ENCODE results near the gene KDM4F. TPM values are rescaled to one million over a fixed set of nuclear protein-coding genes. Genes with fewer than 3 reads are reported as not detected.

Gene KDM4F
- total RNA-seq, 1 donor from 2014 or later, result not detected

DNA sequence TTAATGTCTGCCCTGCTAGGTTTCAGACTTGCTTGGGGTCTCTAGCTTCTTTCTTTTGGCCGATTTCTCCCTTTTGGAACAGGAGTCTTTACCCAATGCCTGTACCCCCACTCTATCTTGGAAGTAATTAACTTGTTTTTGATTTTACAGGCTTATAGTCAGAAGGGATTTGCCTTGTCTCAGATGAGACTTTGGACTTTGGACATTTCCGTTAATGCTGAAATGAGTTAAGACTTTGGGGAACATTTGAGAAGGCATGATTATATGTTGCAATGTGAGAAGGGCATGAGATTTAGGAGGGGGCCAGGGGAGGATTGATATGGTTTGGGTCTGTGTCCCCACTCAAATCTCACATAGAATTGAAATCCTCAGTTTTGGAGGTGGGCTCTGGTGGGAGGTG is 5.1 kb downstream of the KDM4F start:
- Mint-ChIP-seq H3K27me3 (ENCODE audit: low read depth) (no peaks in the 10 kb centered on the region), H3K36me3 (ENCODE audit: low read depth) (no peaks in the 10 kb centered on the region), H3K9me3 (peaks cover 3% of the 10 kb centered on the region), H3K4me3 (no peak overlapping the region), H3K27ac (ENCODE audit: unreplicated experiment) (no peak overlapping the region), H3K4me1 (no peaks in the 10 kb centered on the region)
- no peak for DNase-seq (ENCODE audit: low read depth, low spot score)
- TF ChIP-seq, protein P1, sequence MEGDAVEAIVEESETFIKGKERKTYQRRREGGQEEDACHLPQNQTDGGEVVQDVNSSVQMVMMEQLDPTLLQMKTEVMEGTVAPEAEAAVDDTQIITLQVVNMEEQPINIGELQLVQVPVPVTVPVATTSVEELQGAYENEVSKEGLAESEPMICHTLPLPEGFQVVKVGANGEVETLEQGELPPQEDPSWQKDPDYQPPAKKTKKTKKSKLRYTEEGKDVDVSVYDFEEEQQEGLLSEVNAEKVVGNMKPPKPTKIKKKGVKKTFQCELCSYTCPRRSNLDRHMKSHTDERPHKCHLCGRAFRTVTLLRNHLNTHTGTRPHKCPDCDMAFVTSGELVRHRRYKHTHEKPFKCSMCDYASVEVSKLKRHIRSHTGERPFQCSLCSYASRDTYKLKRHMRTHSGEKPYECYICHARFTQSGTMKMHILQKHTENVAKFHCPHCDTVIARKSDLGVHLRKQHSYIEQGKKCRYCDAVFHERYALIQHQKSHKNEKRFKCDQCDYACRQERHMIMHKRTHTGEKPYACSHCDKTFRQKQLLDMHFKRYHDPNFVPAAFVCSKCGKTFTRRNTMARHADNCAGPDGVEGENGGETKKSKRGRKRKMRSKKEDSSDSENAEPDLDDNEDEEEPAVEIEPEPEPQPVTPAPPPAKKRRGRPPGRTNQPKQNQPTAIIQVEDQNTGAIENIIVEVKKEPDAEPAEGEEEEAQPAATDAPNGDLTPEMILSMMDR (conservative IDR thresholded peaks at IDR 0.05), result no peak

DNA sequence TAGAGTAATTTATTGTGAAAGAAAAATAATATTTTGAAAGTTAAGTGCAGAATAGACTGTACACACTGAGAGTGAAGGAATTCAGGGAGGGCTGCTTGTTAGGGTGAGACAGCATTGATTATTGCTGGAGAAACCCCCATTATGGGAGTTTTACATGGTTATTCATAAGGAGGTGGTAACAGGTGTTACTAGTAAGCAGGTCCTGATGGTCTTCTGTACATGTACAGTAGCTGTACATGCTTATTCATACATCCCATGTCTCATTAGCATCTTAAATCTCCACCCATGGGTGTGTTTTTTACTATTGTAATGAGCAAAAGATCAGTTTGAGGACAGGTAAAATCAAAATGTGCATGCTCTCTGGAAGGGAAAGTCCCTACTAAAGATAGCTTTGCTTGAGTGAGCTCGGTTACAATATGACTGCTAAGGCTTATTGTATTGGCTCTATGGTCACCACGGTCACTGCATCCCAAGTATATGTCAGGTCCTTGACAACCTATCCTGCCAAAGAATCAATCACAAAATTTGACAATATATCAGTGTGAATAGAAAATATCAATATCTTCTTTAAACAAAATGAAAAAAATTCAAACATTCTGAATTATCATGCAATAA is 6.2 kb downstream of the KDM4F start:
- no peaks in the 10 kb centered on the region for H3K4me1 Mint-ChIP-seq
- H3K27ac Mint-ChIP-seq (ENCODE audit: unreplicated experiment), result no peak overlapping the region
- TF ChIP-seq, protein P1 (conservative IDR thresholded peaks at IDR 0.05), result no peak
- no peak overlapping the region for H3K4me3 Mint-ChIP-seq
- no peaks in the 10 kb centered on the region for H3K36me3 Mint-ChIP-seq (ENCODE audit: low read depth)
- peaks cover 3% of the 10 kb centered on the region for H3K9me3 Mint-ChIP-seq
- no peaks in the 10 kb centered on the region for H3K27me3 Mint-ChIP-seq (ENCODE audit: low read depth)
- no peak for DNase-seq (ENCODE audit: low read depth, low spot score)

DNA sequence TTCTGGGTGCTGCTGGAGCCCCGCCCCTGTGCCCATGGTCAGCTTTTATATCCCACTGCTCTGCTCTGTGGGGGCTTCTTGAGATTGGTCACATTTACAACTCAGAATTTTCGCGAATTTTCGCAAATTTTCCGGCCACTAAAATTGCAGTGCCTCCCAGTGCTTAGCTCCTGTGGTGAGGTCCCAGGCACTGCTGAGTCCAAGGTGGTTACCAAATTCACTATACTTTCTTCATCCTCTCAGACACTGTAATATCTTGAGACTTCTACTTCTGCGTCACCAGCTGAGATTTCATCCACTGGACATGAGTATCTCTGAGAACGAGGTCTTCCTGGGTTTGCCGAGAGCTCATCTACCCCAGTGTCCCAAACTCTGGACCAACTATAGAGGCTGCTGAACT is 8.7 kb downstream of the KDM4F start:
- H3K9me3 Mint-ChIP-seq, result no peaks in the 10 kb centered on the region
- H3K36me3 Mint-ChIP-seq (ENCODE audit: low read depth), result no peaks in the 10 kb centered on the region
- no peaks in the 10 kb centered on the region for H3K27me3 Mint-ChIP-seq (ENCODE audit: low read depth)
- no peak for DNase-seq (ENCODE audit: low read depth, low spot score)
- no peak overlapping the region for H3K27ac Mint-ChIP-seq (ENCODE audit: unreplicated experiment)
- TF ChIP-seq, protein P1 (conservative IDR thresholded peaks at IDR 0.05), result no peak
- H3K4me3 Mint-ChIP-seq, result no peak overlapping the region
- H3K4me1 Mint-ChIP-seq, result no peaks in the 10 kb centered on the region

DNA sequence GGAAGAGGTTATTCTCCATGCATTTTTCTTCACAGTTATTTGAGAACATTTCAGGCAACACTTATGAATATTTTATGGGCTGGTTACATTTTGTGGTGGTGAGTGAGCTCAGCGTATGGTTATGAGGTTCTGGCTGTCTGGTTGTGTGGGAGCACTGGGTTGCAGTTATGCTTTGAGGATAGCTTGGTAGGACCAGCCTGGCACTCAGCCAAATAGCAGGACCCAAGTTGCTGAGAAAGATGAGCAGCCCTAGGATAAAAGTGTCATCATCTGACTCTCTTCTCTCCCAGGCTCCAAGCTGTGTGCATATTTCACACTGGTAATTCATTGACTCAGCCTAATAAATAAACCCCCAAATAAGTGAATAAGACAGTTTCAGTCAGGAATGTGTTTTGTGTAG is 9.4 kb downstream of the KDM4F start:
- Mint-ChIP-seq H3K36me3 (ENCODE audit: low read depth) (no peaks in the 10 kb centered on the region), H3K27ac (ENCODE audit: unreplicated experiment) (no peak overlapping the region), H3K4me1 (no peaks in the 10 kb centered on the region), H3K27me3 (ENCODE audit: low read depth) (no peaks in the 10 kb centered on the region), H3K9me3 (no peaks in the 10 kb centered on the region), H3K4me3 (no peak overlapping the region)
- no peak for DNase-seq (ENCODE audit: low read depth, low spot score)
- TF ChIP-seq, protein P1 (conservative IDR thresholded peaks at IDR 0.05), result no peak

DNA sequence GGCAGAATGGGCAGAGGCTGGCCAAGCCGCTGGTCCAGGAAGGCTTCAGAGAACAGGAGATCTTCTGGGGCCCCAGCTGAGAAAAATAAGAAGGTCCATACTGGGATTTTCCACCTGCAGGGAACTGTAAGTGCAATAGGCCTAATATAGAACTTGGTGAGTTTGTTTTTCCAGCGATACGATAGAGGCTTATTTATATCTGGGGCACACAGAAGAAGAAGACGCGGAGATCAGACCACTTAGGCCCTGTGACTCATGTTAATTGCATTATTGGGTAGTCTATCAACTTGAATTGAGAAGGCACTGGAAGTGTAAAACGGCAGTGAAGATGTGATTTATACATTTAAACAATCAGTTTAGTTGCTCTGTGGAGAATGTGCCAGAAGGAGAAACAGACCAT is 9.8 kb downstream of the KDM4F start:
- TF ChIP-seq, protein P1 (conservative IDR thresholded peaks at IDR 0.05), result no peak
- no peak overlapping the region for H3K4me3 Mint-ChIP-seq
- H3K9me3 Mint-ChIP-seq, result no peaks in the 10 kb centered on the region
- no peaks in the 10 kb centered on the region for H3K36me3 Mint-ChIP-seq (ENCODE audit: low read depth)
- no peak overlapping the region for H3K27ac Mint-ChIP-seq (ENCODE audit: unreplicated experiment)
- H3K27me3 Mint-ChIP-seq (ENCODE audit: low read depth), result no peaks in the 10 kb centered on the region
- peaks cover 1% of the 10 kb centered on the region for H3K4me1 Mint-ChIP-seq
- no peak for DNase-seq (ENCODE audit: low read depth, low spot score)

Data from neural crest cell (in vitro differentiated cells).